GM18873 (cell line): ENCODE results near the gene SORBS1.
"Not testable (repeated sequence)": the region's sequence is repeated elsewhere in the genome, so short reads cannot be mapped to it uniquely, and the experiment has no call there.

ENCODE experiments used
- ATAC-seq: cut with Tn5 transposase; IDR thresholded peaks from one replicate; pipeline ENCODE4 v1.9.1; 2021; ENCODE audit warnings: mild to moderate bottlenecking, moderate library complexity, moderate number of reproducible peaks; ENCODE audit not compliant: unreplicated experiment, low FRiP score

SORBS1 gene

GRCh38 chr10:95373660-95374059, 187.5 kb downstream of the SORBS1 start:
- ATAC-seq, result no peak

DNA sequence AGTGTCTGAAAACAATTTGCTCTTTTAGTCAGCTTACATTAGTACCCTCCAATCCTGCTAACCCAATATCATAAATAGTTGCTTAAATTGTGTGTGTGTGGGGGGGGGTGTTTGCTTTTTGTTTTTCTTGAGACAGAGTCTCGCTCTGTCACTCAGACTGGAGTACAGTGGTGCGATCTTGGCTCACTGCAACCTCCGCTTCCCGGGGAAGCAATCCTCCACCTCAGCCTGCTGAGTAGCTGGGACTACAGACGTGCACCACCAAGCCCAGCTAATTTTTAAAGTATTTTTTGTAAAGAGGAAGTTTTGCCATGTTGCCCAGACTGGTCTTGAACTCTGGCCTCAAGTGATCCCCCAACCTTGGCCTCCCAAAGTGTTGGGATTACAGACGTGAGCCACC, 196.8 kb downstream of the SORBS1 start:
- ATAC-seq, result no peak

DNA sequence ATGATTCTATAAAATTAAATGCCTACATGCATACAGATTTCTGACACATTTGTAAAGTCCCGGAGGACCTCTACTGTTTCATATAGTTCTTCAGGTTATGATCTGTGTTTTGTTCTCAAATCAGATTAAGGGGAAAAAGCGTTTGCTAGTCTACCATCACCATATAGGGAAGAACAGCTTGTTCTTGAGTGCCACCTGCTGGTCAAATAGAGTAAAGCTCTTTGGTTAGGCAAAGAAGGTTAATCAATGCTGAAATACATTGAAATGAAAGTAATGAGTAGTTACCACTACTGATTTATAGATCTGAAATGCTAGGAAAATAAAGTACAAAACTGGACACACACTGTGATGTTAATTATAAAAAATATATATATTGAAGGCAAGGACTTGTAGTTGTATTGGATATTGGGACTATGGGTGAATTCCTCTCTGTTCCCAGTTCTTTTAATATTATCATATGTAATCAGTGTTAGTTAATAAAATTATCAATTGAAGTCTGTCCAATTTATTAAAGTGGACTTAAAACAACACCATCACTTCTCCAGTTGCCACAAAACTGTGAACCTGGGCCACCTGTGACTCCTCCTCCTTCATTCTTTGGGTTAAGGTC, 197.8 kb downstream of the SORBS1 start:
- ATAC-seq, result peak; percentile 73

DNA sequence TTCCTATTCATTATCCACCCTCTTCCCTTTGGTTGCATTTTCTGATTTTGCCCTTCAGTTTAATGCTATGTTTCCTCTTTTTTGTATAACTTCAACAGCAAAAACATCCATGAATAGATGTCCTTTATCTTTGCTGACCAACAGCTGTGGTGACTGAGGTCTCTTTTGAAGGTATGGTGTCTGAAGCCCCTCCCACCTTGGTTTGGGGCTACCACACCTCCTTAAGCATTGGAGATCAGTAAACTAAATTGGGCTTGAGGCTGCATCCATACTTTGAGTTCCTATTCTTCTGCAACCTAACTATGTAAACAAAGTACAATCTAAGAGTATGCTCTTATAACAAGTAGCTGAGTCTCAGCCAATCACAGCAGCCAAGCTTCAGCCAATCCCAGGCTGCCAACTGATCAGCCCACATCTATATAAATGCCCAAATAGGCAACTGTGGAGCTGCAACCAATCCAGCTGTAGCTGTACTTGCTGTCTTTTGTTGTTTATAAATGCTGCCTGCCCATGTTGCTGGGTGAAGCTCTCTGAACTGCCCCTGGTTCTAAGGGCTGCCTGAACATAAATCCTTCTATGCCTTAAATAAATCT, 201.0 kb downstream of the SORBS1 start:
- ATAC-seq, result no peak

- no peak for ATAC-seq
These were observed 201.7 kb downstream of the SORBS1 start for GRCh38 chr10:95359466-95359865.

DNA sequence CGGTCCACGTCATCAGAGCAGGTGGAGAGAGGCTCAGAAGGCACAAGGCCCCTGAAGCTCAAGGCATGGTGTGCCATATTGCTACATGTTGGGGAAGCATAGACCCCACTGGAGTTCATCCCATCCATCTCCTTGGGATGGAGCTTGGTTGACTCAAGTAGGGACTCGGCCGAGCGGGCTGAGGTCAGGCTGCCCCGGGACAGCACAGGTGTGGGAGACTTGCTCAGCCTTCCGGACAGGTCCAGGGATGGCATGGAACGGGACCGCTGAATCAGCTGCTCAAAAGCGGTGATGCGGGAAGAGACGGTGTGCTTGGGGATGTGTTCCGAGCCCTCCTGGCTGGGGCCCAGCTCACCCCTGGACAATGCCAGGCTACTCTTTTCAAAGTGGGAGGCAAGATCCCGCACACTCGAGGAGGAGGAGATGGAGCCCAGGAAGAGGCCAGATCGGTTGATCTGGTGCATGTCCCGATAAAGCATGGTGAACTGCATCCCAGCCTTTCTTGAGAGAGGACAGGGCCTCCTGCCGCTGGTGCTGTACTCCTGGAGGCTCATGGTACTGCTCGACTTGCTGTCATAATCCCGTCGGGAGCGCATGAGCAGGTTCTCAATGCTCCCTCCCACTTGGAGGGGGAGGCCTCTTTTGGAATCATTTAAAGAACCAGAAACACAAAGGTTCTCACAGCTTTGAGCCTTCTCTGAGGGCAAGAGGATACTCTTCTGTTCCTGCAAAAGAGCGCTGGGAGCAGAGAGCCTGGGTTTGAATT, 204.8 kb downstream of the SORBS1 start:
- no peak for ATAC-seq

DNA sequence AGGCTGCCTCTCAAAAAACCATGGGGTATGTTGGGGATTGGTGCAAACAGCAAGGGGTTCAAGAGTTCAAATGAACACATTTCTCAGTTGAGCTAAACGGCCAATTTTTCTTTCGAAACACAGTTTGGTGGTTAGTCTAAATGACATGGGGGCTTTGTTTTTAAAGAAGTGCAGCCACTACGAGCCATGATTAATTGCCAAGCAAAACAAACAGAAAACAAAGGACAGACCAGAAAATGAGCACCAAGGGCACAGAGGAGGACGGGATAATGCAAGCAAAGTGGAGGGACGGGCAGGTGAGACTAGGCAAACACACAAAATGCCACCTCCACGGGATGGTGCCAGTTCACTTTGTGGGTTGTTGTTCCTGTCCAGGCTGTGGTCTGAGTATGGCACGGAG, 205.9 kb downstream of the SORBS1 start:
- ATAC-seq, result no peak

- no peak for ATAC-seq
These were observed 207.1 kb downstream of the SORBS1 start for GRCh38 chr10:95354110-95354509.

GRCh38 chr10:95353123-95353522, 208.0 kb downstream of the SORBS1 start:
- no peak for ATAC-seq

GRCh38 chr10:95352684-95353083, 208.5 kb downstream of the SORBS1 start:
- ATAC-seq, result no peak

DNA sequence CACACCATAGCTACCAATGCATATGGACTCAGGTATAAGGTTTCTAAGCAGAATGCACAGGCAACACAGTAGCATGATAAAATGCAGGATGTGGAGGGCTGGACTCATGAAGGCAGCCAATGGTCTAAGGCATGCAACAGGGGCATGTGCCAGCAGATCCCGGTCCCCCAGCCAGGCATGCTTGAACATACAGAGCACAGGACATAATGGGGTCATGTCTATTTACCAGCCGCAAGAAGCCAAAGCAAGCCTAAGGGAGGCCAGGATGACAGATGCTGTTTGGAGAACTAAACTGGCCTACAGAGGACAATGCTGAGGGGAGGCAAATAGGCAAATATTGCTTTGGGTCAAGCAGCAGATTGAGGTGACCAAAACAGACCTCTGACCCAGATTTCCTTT, 210.3 kb downstream of the SORBS1 start:
- ATAC-seq, result no peak

DNA sequence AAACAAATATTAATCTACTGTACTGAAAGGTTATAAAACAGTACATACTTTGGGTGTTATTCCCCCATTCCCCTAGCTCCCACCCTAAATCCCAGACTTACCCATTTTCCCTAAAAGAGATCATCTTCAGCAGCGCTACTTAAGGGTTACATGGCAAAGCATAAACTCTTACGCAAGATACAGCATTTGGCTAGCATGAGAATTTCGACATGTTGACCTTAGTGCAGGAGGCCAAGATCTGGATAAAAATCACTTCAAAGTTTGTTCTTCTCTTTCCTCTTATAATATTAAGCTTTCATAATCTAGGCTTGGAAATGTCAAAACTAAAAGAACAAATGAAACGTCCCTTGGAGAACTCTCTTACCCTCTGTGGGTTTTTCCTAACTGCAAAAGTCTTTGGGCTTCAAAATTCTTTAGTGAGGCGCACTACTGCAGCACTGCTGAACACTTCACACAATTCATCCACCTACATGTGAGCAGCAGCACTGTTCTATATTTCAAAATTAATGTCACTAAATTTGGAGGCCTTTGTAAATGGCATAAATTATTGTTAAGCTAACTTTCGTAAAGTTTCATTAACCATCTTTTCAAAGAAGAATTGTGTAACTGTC, 210.8 kb downstream of the SORBS1 start:
- ATAC-seq, result no peak

DNA sequence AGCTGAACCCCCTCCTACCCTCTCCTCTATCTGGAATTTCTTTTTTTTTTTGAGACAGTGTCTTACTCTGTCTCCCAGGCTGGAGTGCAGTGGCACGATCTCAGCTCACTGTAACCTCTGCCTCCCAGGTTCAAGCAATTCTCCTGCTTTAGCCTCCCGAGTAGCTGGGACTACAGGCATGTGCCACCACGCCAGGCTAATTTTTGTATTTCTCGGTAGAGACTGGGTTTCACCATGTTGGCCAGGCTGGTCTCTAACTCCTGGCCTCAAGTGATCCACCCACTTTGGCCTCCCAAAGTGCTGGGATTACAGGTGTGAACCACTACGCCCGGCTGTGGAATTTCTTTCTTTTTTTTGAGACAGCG, 213.8 kb downstream of the SORBS1 start:
- not testable (repeated sequence) for ATAC-seq

DNA sequence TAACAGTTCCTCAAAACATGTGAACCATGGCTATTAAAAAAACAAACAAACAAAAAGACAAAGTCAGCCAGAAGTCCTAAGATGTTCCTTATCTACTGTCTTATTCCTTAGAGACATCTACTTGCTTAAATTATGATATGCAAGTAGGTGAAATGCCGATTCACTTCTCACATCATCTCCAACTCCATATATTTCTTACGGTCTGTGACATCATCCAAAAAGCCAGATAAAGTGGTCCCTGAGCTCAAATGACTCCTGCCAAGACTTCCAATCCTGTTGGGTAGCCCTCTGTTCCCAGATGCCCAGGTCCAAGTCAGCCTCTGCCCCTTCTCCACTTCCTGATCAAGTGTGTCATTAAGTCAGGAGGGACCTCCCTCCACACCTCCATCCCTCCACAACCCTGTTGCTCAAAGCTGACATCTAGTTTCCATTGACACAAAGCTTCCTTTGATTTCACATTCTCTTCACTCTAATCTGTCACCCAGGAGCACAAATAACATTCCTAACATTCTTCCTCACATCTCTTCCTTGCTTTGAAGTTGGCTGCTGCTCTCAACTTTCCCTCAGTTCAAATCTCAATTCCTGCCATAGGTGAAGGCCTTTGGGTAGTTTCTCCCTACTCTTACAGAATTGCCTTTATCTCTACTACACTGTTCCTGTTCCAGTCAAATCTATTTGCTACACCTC, 214.3 kb downstream of the SORBS1 start:
- no peak for ATAC-seq

DNA sequence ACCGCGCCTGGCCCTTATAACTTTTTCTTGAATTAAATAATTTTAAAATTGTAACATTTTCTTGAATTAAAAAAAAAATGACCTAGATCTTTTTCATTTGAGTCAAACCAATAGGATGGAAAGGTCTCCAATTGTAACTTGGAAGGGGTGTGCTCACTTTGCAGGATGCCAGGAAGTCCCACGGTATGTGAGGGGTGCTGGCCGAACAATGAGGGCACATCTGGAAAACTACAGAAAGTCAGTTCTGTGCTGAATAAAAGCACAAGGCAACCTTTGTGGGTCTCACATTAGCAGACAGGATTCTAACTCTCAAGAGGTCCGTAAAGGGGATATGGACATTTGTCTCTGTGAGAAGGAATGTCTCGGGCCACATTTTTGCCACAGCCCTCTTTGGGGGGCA, 217.6 kb downstream of the SORBS1 start:
- ATAC-seq, result no peak

- ATAC-seq, result no peak
These were observed 219.4 kb downstream of the SORBS1 start for GRCh38 chr10:95341716-95342130.

- ATAC-seq, result no peak
These were observed 221.3 kb downstream of the SORBS1 start for GRCh38 chr10:95339863-95340262.

DNA sequence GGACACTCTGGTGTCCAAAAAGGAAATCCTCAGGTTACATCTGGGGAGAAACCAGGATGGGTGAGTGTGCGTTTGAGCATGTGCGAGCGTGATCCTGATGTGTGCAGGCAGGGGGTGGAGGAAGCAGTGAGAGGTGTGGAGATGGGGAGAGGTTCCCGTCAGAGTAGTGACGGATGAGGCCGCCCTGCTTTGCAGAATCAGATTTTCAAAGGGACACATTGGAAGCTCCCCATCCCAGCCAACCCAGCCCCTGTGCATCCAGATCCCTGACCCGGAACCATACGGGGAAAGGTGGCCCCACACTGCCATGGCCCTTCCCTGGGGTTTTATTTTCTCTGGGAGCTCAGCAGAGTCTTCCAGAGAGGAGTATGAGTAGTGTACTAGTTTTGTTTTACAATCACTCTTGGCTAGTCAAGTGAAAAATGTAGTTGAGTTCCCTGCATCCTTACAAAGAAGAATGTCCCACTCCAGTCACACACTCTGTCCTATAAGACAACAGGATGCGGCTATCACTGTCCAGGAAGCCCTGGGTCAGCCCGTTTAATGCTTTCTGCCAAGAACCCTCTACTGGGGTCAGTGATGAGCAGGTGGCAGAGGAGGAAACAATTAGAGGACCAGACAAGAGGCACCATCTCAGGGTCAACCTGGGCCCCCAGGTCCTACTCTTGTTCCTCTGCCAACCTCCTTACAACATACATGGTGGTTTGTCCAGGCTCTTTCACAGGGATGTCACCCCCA, 223.6 kb downstream of the SORBS1 start:
- no peak for ATAC-seq

DNA sequence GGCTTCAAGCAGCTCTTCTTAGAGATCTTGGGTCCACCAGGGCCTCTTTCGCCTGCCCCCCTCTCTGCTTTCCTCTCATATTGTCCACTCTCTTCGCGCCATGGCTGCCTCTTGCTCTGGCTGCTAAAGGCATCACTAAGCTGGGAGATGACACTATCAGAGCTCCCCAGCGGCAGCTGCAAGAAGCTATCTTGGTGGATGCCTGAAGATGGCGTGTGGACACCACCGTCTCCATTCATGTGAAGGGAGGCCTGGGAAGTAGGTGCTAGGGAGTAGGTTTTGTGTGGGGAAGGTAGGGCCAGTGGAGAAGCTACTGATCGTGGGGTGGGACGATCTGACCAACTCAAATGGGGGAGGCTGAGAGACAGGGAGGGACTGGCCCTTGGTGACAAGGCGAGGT, 224.5 kb downstream of the SORBS1 start:
- no peak for ATAC-seq
